NOMO-1 treated with dmso at 0.1 percent for 144 hours (cell line): ENCODE measurements around the gene ANKRD12.

ENCODE experiments used
- DNase-seq: peaks from one replicate; lab custom pipeline; 2025; ENCODE audit not compliant: unreplicated experiment; lab: John Stamatoyannopoulos, UW

ANKRD12 gene

GRCh38 chr18:9181275-9181674, 44.7 kb downstream of the ANKRD12 start:
- DNase-seq = no peak

- DNase-seq = no peak
Observed at GRCh38 chr18:9182852-9183399, 46.3 kb downstream of the ANKRD12 start.

GRCh38 chr18:9184998-9185613, 48.5 kb downstream of the ANKRD12 start:
- no peak for DNase-seq

- DNase-seq = no peak
Observed at GRCh38 chr18:9188359-9189231, 52.0 kb downstream of the ANKRD12 start.

GRCh38 chr18:9189491-9189890, 52.9 kb downstream of the ANKRD12 start:
- DNase-seq = no peak

- no peak for DNase-seq
Observed at GRCh38 chr18:9191658-9192256, 55.2 kb downstream of the ANKRD12 start.

GRCh38 chr18:9193031-9193430, 56.5 kb downstream of the ANKRD12 start:
- no peak for DNase-seq

- DNase-seq = no peak
Observed at GRCh38 chr18:9196568-9196967, 60.0 kb downstream of the ANKRD12 start.

GRCh38 chr18:9199681-9200080, 63.1 kb downstream of the ANKRD12 start:
- no peak for DNase-seq

- no peak for DNase-seq
Observed at GRCh38 chr18:9201224-9201623, 64.6 kb downstream of the ANKRD12 start.

- no peak for DNase-seq
Observed at GRCh38 chr18:9204659-9205058, 68.1 kb downstream of the ANKRD12 start.

GRCh38 chr18:9206421-9206820, 69.8 kb downstream of the ANKRD12 start:
- DNase-seq = no peak

- DNase-seq = peak; percentile 16
Observed at GRCh38 chr18:9209279-9209678, 72.7 kb downstream of the ANKRD12 start.

GRCh38 chr18:9210966-9211365, 74.4 kb downstream of the ANKRD12 start:
- peak; percentile 44 for DNase-seq

- no peak for DNase-seq
Observed at GRCh38 chr18:9211955-9212354, 75.4 kb downstream of the ANKRD12 start.

- no peak for DNase-seq
Observed at GRCh38 chr18:9215221-9215933, 78.8 kb downstream of the ANKRD12 start.

- no peak for DNase-seq
Observed at GRCh38 chr18:9216459-9216858, 79.9 kb downstream of the ANKRD12 start.

- DNase-seq = no peak
Observed at GRCh38 chr18:9217743-9218451, 81.3 kb downstream of the ANKRD12 start.

GRCh38 chr18:9221040-9221439, 84.5 kb downstream of the ANKRD12 start:
- no peak for DNase-seq

GRCh38 chr18:9221661-9222060, 85.1 kb downstream of the ANKRD12 start:
- no peak for DNase-seq

GRCh38 chr18:9223356-9223755, 86.8 kb downstream of the ANKRD12 start:
- DNase-seq = no peak
